HCEC 1CT (cell line): ENCODE measurements around the gene RASAL1.

ENCODE experiments used
- DNase-seq: peaks from one replicate; pipeline ENCODE4 v3.0.0-alpha.2; 2017

RASAL1 gene

GRCh38 chr12:113115455-113116126 lies 20.0 kb downstream of the RASAL1 start:
- DNase-seq, result no peak

DNA sequence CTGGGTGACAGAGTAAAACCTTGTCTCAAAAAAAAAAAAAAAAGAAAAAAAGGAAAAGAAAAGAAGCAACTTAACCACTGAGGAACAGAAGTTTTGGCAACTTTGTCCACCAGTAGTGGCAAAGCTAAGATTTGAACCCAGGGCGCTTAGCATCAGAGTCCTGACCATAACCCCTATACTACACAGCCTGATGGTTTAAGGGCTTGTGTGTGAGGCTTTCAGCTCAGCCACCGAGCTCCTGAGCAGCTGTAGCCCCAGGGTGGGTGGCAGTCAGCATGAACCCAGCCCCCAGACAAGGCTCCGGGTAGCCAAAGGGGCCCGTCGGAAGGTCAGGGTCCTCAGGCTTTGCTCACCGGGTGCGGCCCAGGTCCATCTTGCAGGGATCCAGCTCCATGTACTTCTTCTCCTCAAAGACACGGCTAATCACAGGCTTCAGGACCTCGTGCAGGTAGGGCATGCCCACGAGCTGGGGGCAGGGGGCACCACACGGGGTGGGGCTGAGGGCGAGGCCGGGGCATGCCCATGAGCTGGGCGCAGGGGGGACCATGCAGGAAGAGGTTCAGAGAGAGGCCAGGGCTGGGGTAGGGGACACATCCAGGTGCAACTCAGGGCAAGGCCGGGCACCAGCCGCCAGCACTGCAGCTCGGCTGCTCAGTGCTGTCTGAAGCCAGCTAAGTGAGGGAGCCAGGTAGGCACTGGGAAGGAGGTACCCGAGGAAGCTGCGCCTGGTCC lies 20.9 kb downstream of the RASAL1 start:
- no peak for DNase-seq

GRCh38 chr12:113113397-113113796 lies 22.2 kb downstream of the RASAL1 start:
- DNase-seq, result no peak

GRCh38 chr12:113112043-113112899 lies 23.3 kb downstream of the RASAL1 start:
- no peak for DNase-seq

DNA sequence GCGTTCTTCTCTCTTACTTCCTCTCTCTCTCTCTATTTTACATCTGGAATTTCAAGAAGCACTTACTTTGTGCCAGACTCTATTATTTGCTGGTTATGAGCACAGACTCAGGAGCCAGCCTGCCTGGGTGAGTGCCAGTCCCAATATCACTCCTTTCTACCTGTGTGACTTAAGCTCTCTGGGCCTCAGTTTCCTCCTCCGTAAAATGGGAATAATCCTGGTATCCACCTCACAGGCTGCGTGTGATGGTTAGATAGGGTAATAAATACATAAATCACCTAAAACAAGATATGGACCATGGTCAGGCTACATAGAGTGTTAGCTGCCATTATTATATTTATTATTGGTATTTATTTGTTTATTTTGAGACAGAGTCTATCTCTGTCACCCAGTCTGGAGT lies 24.3 kb downstream of the RASAL1 start:
- DNase-seq, result no peak

- DNase-seq, result no peak
These were observed 25.5 kb downstream of the RASAL1 start for GRCh38 chr12:113109872-113110599.

DNA sequence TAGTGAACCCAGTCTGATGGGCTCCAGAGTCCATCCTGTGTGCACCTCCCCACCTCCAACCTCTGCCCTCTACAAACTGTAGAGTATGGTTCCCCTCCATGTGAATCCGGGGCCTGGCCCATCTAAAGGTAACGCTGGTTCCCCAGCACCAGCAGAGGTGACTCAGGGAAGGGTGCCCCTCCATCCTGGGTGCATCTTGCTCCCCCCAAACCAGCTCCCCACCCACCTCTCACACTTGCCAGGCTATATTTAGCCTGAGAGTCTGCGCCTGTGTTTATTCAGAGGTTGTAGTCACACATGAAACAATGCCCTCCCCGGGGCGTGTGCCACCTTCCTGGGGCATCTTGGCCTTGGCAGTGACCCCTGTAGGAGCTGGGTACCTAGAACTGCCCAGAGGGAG lies 26.2 kb downstream of the RASAL1 start:
- no peak for DNase-seq

DNA sequence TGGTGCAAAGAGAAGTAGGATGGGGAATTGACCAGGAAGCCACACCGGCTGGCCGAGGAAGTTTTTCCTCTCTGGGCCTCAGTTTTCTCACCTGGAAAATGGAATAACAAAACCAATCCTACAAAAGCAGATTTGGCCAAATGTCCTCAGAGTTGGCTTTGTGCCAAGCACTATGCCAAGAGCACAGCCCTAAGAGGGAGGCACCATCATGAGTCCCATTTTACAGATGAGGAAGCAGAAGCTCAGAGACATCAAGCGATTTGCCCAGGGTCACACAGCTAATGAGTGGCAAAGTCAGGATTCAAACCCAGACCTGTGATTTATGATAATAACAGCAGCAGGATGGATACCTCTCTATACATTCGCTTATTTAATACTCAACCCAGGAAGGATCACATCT lies 27.3 kb downstream of the RASAL1 start:
- DNase-seq, result no peak

GRCh38 chr12:113106361-113106760 lies 29.2 kb downstream of the RASAL1 start:
- no peak for DNase-seq

- DNase-seq, result no peak
These were observed 29.8 kb downstream of the RASAL1 start for GRCh38 chr12:113105606-113106271.

GRCh38 chr12:113104953-113105510 lies 30.5 kb downstream of the RASAL1 start:
- DNase-seq, result no peak

- DNase-seq, result no peak
These were observed 31.7 kb downstream of the RASAL1 start for GRCh38 chr12:113103756-113104450.

- no peak for DNase-seq
These were observed 32.8 kb downstream of the RASAL1 start for GRCh38 chr12:113102811-113103210.

DNA sequence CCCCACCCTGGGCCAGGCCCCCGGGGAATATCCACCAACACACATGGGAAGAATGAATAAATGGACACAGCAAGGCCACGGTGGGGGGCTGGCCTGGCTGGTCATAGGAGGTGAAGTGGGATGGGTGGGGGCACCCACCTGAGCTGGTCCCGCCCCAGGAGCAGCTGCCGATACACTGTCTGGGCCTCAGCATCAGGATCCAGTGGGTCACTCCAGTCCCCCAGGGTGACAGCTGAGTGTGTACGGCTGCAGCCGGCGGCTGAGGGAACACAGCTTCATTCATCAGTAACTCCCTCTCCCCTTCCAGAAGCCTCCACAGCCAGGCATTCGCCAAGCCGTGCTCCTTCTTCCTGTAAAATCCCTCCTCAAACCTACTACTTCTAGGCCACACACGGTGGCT lies 33.8 kb downstream of the RASAL1 start:
- no peak for DNase-seq

GRCh38 chr12:113099764-113100163 lies 35.8 kb downstream of the RASAL1 start:
- DNase-seq, result no peak

DNA sequence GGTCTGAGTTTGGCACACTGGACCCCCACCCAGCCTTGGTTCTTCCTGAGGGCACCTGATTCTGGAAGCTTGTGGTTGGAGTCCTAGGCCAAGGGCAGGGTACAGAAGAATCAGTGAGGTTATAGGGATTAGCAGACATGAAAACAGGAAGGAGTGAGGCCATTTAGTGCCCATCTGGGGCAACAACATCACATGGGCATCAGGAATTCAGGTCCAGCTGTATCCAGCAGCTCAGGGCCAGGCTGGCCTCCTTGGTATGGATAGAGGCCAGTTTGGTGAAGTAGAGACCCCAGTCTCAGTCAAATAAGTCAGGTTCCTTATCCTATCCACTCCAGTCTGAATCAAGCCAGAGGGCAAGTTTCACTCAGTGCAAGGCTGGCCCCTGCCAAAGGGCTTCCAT lies 36.2 kb downstream of the RASAL1 start:
- DNase-seq, result no peak

- peak; percentile 90 for DNase-seq
These were observed 37.0 kb downstream of the RASAL1 start for GRCh38 chr12:113098441-113099028.

GRCh38 chr12:113097716-113098440 lies 37.7 kb downstream of the RASAL1 start:
- no peak for DNase-seq

GRCh38 chr12:113096675-113097461 lies 38.7 kb downstream of the RASAL1 start:
- no peak for DNase-seq
